Esophagus muscularis mucosa (tissue), 4 donors: Measurements from ENCODE around the gene UQCC2.

Experiments used
- EP300 ChIP-seq: sonication (generic); formaldehyde crosslinking; IDR thresholded peaks from one replicate; pipeline ENCODE4 v1.6.1; 2017; ENCODE audit warnings: antibody characterized with exemption
- POLR2A ChIP-seq: fragments of 450-650 bp; IDR thresholded peaks from one replicate; pipeline ENCODE4 v1.6.1; 2017; ENCODE audit warnings: antibody characterized with exemption, moderate library complexity, mild to moderate bottlenecking, low read depth
- POLR2AphosphoS5 ChIP-seq, 2 donors: sonication (generic); formaldehyde crosslinking; IDR thresholded peaks; one replicate each; pipeline ENCODE4 v1.6.1; 2017; ENCODE audit warnings: antibody characterized with exemption in 2 of 2
- TF ChIP-seq, protein P1 (sequence below), 3 experiments: fragments of 200-600 bp in 2 of 3; fragments of 450-650 bp in 1 of 3; sonication (generic) in 2 of 3; IDR thresholded peaks; one replicate each; pipeline ENCODE4 v1.5.1; 2017 to 2019; ENCODE audit warnings: antibody characterized with exemption in 3 of 3, mild to moderate bottlenecking in 2 of 3, moderate library complexity in 1 of 3

DNA sequence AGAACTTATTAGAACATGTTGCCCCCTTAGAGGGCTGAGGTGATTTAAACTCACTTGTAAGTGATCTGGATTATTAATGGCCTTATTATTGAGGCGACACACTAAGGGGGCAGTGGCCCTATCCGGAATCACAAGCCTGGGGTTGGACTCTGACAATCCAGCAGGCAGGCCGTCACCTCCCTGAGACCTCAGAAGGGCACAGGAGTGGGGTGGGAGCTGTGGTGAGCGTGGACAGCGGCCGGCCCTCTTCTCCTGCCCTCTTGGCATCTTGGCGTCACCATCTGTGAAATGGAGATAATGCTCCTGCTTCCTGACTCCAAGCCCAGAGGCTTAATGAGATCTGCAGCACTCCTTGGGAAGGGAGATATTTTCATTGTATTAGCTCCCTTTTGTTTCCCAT is 15.6 kb upstream of the UQCC2 start:
- TF ChIP-seq, protein P1, sequence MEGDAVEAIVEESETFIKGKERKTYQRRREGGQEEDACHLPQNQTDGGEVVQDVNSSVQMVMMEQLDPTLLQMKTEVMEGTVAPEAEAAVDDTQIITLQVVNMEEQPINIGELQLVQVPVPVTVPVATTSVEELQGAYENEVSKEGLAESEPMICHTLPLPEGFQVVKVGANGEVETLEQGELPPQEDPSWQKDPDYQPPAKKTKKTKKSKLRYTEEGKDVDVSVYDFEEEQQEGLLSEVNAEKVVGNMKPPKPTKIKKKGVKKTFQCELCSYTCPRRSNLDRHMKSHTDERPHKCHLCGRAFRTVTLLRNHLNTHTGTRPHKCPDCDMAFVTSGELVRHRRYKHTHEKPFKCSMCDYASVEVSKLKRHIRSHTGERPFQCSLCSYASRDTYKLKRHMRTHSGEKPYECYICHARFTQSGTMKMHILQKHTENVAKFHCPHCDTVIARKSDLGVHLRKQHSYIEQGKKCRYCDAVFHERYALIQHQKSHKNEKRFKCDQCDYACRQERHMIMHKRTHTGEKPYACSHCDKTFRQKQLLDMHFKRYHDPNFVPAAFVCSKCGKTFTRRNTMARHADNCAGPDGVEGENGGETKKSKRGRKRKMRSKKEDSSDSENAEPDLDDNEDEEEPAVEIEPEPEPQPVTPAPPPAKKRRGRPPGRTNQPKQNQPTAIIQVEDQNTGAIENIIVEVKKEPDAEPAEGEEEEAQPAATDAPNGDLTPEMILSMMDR (IDR thresholded peaks at IDR 0.05), result no peak
- TF ChIP-seq POLR2AphosphoS5 (IDR thresholded peaks at IDR 0.05) (no peak), POLR2A (no peak), EP300 (no peak)
